ENCODE measurements around the gene PRPF38B.
A peak's percentile ranks its signal among the peaks of the same experiment; 100 is the strongest.
"Not testable (repeated sequence)": the region's sequence is repeated elsewhere in the genome, so short reads cannot be mapped to it uniquely, and the experiment has no call there.

Gene PRPF38B

GRCh38 chr1:108691942-108692723 lies at the start of gene PRPF38B:
Gene PRPF38B, plus strand, starts transcription at chr1:108692310. Its CDS starts 282 bp downstream, at chr1:108692592.
- DNase-seq: peak; percentile 21

GRCh38 chr1:108643492-108644335 lies 48.4 kb upstream of the PRPF38B start:
- peak; percentile 14 for DNase-seq

- no peak for DNase-seq
Observed at GRCh38 chr1:108644984-108645383, 47.1 kb upstream of the PRPF38B start.

GRCh38 chr1:108645564-108646184 lies 46.4 kb upstream of the PRPF38B start:
- DNase-seq: no peak

GRCh38 chr1:108646265-108646647 lies 45.9 kb upstream of the PRPF38B start:
- DNase-seq: no peak

- peak; percentile 2 for DNase-seq
Observed at GRCh38 chr1:108646648-108647269, 45.4 kb upstream of the PRPF38B start.

- no peak for DNase-seq
Observed at GRCh38 chr1:108653431-108654105, 38.5 kb upstream of the PRPF38B start.

- DNase-seq: no peak
Observed at GRCh38 chr1:108657356-108658080, 34.6 kb upstream of the PRPF38B start.

- no peak for DNase-seq
Observed at GRCh38 chr1:108661030-108661609, 31.0 kb upstream of the PRPF38B start, which contains the start of gene HENMT1. Gene HENMT1, minus strand, starts transcription at chr1:108661093. Its CDS starts 1,209 bp downstream, at chr1:108659884.

GRCh38 chr1:108663074-108663473 lies 29.0 kb upstream of the PRPF38B start:
- no peak for DNase-seq

- no peak for DNase-seq
Observed at GRCh38 chr1:108664481-108664880, 27.6 kb upstream of the PRPF38B start.

- DNase-seq: no peak
Observed at GRCh38 chr1:108665067-108665466, 27.0 kb upstream of the PRPF38B start.

GRCh38 chr1:108665771-108666170 lies 26.3 kb upstream of the PRPF38B start:
- no peak for DNase-seq

- not testable (repeated sequence) for DNase-seq
Observed at GRCh38 chr1:108667422-108667821, 24.7 kb upstream of the PRPF38B start.

- DNase-seq: no peak
Observed at GRCh38 chr1:108668777-108669176, 23.3 kb upstream of the PRPF38B start.

- DNase-seq: no peak
Observed at GRCh38 chr1:108669679-108670078, 22.4 kb upstream of the PRPF38B start.

GRCh38 chr1:108670131-108670773 lies 21.9 kb upstream of the PRPF38B start:
- DNase-seq: no peak

GRCh38 chr1:108671143-108671542 lies 21.0 kb upstream of the PRPF38B start:
- DNase-seq: no peak

- DNase-seq: no peak
Observed at GRCh38 chr1:108678706-108679105, 13.4 kb upstream of the PRPF38B start.

- no peak for DNase-seq
Observed at GRCh38 chr1:108679586-108680213, 12.4 kb upstream of the PRPF38B start.

Measured in NCI-H1436 treated with DMSO at 0.1 percent for 48 hours (cell line).